A549 (cell line): ENCODE results near the gene SLC22A17. TPM values are rescaled to one million over a fixed set of nuclear protein-coding genes. Genes with fewer than 3 reads are reported as not detected.

Experiments used
- ATAC-seq, 2 experiments: fragments of 200-7000 bp in 1 of 2; fragments of >200 bp in 1 of 2; cut with Nextera tagmentation in 1 of 2; cut with Tn5 transposase in 1 of 2; 3 replicates each; pipeline versions ENCODE4 v1.8.0 to v1.9.1; 2018 to 2020; ENCODE audit warnings: mild to moderate bottlenecking in 1 of 2, moderate library complexity in 1 of 2
- CTCF ChIA-PET: fragments of 300-600 bp; sonication (Branson Sonifier 250); formaldehyde crosslinking; extraction: SDS; loops from one replicate; lab custom pipeline; 2021; ENCODE audit warnings: antibody characterized with exemption, inconsistent platforms; lab: Yijun Ruan, JAX
- POLR2A ChIA-PET: fragments of 350-600 bp; formaldehyde crosslinking; extraction: SDS; loops from one replicate; lab custom pipeline; 2021; ENCODE audit warnings: antibody characterized with exemption, inconsistent platforms; lab: Yijun Ruan, JAX
- DNase-seq, 2 experiments: peaks; one replicate each; pipeline versions ENCODE4 v3.0.0 to v3.0.0-alpha.2; 2011 to 2016; ENCODE audit warnings: low read depth in 1 of 2, low spot score in 1 of 2
- FAIRE-seq: peaks from 2 replicates; lab custom pipeline; 2011; peaks lifted over from hg19 to GRCh38; lab: Jason Lieb, UNC
- H3K27ac ChIP-seq, 2 experiments: fragments of >200 bp; sonication (Bioruptor Twin); formaldehyde crosslinking; 3 replicates each; pipeline ENCODE4 v1.5.1; 2016 to 2017
- H3K4me1 ChIP-seq: fragments of >200 bp; sonication (Bioruptor Twin); formaldehyde crosslinking; 3 replicates; pipeline ENCODE4 v1.6.1; 2016
- H3K4me2 ChIP-seq: fragments of >200 bp; sonication (Bioruptor Twin); formaldehyde crosslinking; 3 replicates; pipeline ENCODE4 v1.6.1; 2016
- H3K4me3 ChIP-seq: fragments of >200 bp; sonication (Bioruptor Twin); formaldehyde crosslinking; 3 replicates; pipeline ENCODE4 v1.5.1; 2016
- H3K9me3 ChIP-seq: fragments of >200 bp; sonication (Bioruptor Twin); formaldehyde crosslinking; 3 replicates; pipeline ENCODE4 v1.6.1; 2016
- EHMT2 ChIP-seq: fragments of 200-600 bp; sonication (generic); IDR thresholded peaks from 2 replicates; pipeline ENCODE4 v1.6.1; 2016; ENCODE audit warnings: antibody characterized with exemption, low read depth, mild to moderate bottlenecking, moderate library complexity
- HEYL ChIP-seq: fragments of 250-450 bp; sonication (Bioruptor Pico); IDR thresholded peaks from 2 replicates; pipeline ENCODE4 v1.8.0; 2021; ENCODE audit warnings: mild to moderate bottlenecking, moderate library complexity
- HOXB5 ChIP-seq: fragments of 250-450 bp; sonication (Bioruptor Pico); IDR thresholded peaks from 2 replicates; pipeline ENCODE4 v1.5.0; 2020; ENCODE audit warnings: mild to moderate bottlenecking, moderate library complexity
- JUNB ChIP-seq: fragments of >200 bp; sonication (Bioruptor Twin); formaldehyde crosslinking; IDR thresholded peaks from 2 replicates; pipeline ENCODE4 v1.6.1; 2016
- MYC ChIP-seq: IDR thresholded peaks from 2 replicates; pipeline ENCODE4 v1.6.1; 2012; ENCODE audit warnings: mild to moderate bottlenecking, inconsistent platforms, low read length, improper control_type of control experiment, borderline replicate concordance
- NFE2L2 ChIP-seq: fragments of 150-350 bp; conservative IDR thresholded peaks from 2 replicates; pipeline ENCODE4 v1.6.1; 2014; ENCODE audit warnings: low read length
- NPAS2 ChIP-seq: fragments of 250-450 bp; sonication (Bioruptor Pico); IDR thresholded peaks from 2 replicates; pipeline ENCODE4 v1.8.0; 2022; ENCODE audit warnings: mild to moderate bottlenecking, moderate library complexity, borderline replicate concordance
- NR3C1 ChIP-seq: fragments of >200 bp; sonication (Bioruptor Twin); formaldehyde crosslinking; IDR thresholded peaks from 3 replicates; pipeline ENCODE4 v1.6.1; 2017
- PHF8 ChIP-seq: fragments of 200-600 bp; sonication (generic); IDR thresholded peaks from 2 replicates; pipeline ENCODE4 v1.6.1; 2016; ENCODE audit warnings: low read depth, mild to moderate bottlenecking, antibody characterized with exemption, moderate library complexity, borderline replicate concordance
- POLR2A ChIP-seq: IDR thresholded peaks from 2 replicates; pipeline ENCODE4 v1.6.1; 2012; ENCODE audit warnings: mild to moderate bottlenecking, low read length
- POLR2AphosphoS2 ChIP-seq: conservative IDR thresholded peaks from 2 replicates; pipeline ENCODE4 v1.6.1; 2012; ENCODE audit warnings: low read length, improper control_type of control experiment, inconsistent platforms
- RARB ChIP-seq: fragments of 250-450 bp; sonication (Bioruptor Pico); IDR thresholded peaks from 2 replicates; pipeline ENCODE4 v1.8.0; 2021; ENCODE audit warnings: mild to moderate bottlenecking, moderate library complexity
- RCOR1 ChIP-seq: fragments of 150-350 bp; IDR thresholded peaks from 2 replicates; pipeline ENCODE4 v1.6.1; 2014; ENCODE audit warnings: antibody characterized with exemption, low read length, low read depth
- SMC3 ChIP-seq: fragments of >200 bp; sonication (Bioruptor Twin); formaldehyde crosslinking; IDR thresholded peaks from 3 replicates; pipeline ENCODE4 v1.6.1; 2018; ENCODE audit warnings: inconsistent platforms
- SREBF2 ChIP-seq: fragments of 450-650 bp; IDR thresholded peaks from 2 replicates; pipeline ENCODE4 v1.6.1; 2014; ENCODE audit warnings: mild to moderate bottlenecking, moderate library complexity
- TP53 ChIP-seq: fragments of 250-450 bp; sonication (Bioruptor Pico); IDR thresholded peaks from 2 replicates; pipeline ENCODE4 v1.5.0; 2021; ENCODE audit warnings: mild to moderate bottlenecking, moderate library complexity
- ZSCAN20 ChIP-seq: fragments of 250-450 bp; sonication (Bioruptor Pico); IDR thresholded peaks from 2 replicates; pipeline ENCODE4 v1.8.0; 2022; ENCODE audit warnings: mild to moderate bottlenecking, moderate library complexity
- WGBS: methylation state at CpG from one replicate; pipeline ENCODE4 v1.1.6; 2017; ENCODE audit errors: missing lambda C conversion rate; 5-methylcytosine and 5-hydroxymethylcytosine counted together
- polyA plus RNA-seq, 4 experiments: library from polyadenylated mRNA; depleted of rRNA in 3 of 4; stranded (reverse); fragments of >200 nt; fragmentation: RNase III in 1 of 4; extraction: RNeasy Plus Mini Kit Qiagen cat#74134 plus additional on column Dnase treatment in 1 of 4; gene quantifications; 2 replicates in 3 of 4; 3 replicates in 1 of 4; pipeline ENCODE4 v1.2.3, GENCODE V29; 2011 to 2017
- TF ChIP-seq, protein P1 (sequence below): fragments of 450-650 bp; IDR thresholded peaks from 2 replicates; pipeline ENCODE4 v1.6.1; 2014; ENCODE audit warnings: antibody characterized with exemption
- TF ChIP-seq, protein P2 (sequence below): fragments of 250-450 bp; sonication (Bioruptor Pico); IDR thresholded peaks from 2 replicates; pipeline ENCODE4 v1.5.0; 2021; ENCODE audit warnings: mild to moderate bottlenecking, moderate library complexity, borderline replicate concordance
- TF ChIP-seq, protein P3 (sequence below): fragments of 200-600 bp; sonication (generic); IDR thresholded peaks from 2 replicates; pipeline ENCODE4 v1.6.1; 2016; ENCODE audit warnings: antibody characterized with exemption, mild to moderate bottlenecking, moderate library complexity
- TF ChIP-seq, protein P4 (sequence below): fragments of >200 bp; sonication (Bioruptor Twin); formaldehyde crosslinking; IDR thresholded peaks from 3 replicates; pipeline ENCODE4 v1.5.1; 2016
- TF ChIP-seq, protein P5 (sequence below): IDR thresholded peaks from 2 replicates; pipeline ENCODE4 v1.6.1; 2012; ENCODE audit warnings: low read depth, borderline replicate concordance

The SLC22A17 gene
- polyA plus RNA-seq, 2 of the 4 experiments (the other 2 are of a cell fraction): 3.5 to 8.4 TPM

DNA sequence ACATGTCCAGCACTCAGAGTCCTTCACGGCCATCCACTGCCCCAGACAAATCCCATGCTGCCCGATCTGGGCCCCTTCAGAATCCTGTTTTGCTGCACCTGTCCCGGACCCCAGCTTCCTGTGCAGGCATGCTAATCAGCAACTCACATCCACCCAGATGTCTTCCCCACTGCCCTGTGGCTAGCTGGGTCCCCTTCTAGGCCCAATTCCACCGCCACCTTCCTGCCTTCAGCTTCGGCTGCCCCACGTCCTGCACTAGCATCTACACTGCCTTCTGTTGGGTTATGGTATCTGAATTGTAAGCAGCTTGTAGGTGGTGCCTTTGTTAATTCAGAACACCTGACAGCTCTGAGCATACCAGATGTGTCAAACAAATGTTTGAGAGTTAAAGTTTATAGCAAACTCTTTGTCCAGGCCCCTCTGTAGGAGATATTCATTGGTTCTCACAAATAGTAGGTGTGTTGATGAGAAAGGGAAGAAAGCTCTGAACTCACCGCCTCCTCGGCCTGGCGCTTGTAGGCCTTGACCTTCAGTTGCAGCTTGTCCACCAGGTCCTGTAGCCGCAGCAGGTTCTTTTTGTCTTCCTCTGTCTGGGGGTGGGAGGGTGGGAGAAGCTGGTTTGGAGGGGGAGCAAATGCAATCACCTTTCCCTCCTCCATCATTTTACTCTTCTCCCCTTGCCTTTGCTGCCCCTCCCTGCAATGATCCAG is 30.2 kb upstream of the SLC22A17 start:
- ChIA-PET POLR2A (no interaction called here), CTCF (interaction anchor here (0.5 to 11.1 kb wide), 9 partner anchors 10 to 306 kb away, joined by 3 to 186 read pairs (median 5); partner anchors contain the start of gene IL25)
- ATAC-seq (no peak), FAIRE-seq (no peak), DNase-seq (no peak)
- Histone ChIP-seq H3K27ac (no peak overlapping the region), H3K4me1 (no peaks in the 10 kb centered on the region), H3K4me2 (no peak overlapping the region), H3K4me3 (no peak overlapping the region), H3K9me3 (no peaks in the 10 kb centered on the region)
- WGBS: 32% methylated on average over 10 of the region's 10 CpGs
- TF ChIP-seq ZSCAN20 (CRISPR knock-in tag) (no peak), HOXB5 (CRISPR knock-in tag) (no peak), SREBF2 (no peak), RARB (CRISPR knock-in tag) (no peak), NFE2L2 (no peak), PHF8 (no peak), SMC3 (no peak), POLR2A (no peak)
- TF ChIP-seq, protein P1, sequence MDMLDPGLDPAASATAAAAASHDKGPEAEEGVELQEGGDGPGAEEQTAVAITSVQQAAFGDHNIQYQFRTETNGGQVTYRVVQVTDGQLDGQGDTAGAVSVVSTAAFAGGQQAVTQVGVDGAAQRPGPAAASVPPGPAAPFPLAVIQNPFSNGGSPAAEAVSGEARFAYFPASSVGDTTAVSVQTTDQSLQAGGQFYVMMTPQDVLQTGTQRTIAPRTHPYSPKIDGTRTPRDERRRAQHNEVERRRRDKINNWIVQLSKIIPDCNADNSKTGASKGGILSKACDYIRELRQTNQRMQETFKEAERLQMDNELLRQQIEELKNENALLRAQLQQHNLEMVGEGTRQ: no peak

DNA sequence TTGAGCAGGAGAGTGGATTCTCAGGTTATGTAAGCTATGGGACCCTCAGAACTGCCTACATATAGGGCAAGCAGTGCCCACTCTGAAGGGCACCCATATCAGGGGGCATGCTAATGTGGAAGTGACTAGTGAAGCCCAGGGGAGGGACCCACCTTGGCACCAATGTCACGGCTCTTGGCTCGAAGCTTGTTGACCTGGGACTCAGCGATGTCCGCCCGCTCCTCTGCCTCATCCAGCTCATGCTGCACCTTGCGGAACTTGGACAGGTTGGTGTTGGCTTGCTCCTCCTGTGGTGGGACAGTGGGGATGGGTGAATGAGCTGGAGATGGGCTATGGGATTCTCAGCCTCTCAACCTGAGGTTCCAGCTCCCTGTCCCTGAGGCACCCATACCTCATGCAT is 29.6 kb upstream of the SLC22A17 start:
- Histone ChIP-seq H3K9me3 (no peaks in the 10 kb centered on the region), H3K4me3 (no peak overlapping the region), H3K27ac (no peak overlapping the region), H3K4me2 (no peak overlapping the region), H3K4me1 (no peaks in the 10 kb centered on the region)
- ATAC-seq (no peak), DNase-seq (no peak), FAIRE-seq (no peak)
- CTCF ChIA-PET: interaction anchor here (0.5 to 11.1 kb wide), 9 partner anchors 9 to 307 kb away, joined by 3 to 186 read pairs (median 5); partner anchors contain the start of gene IL25
- 60% methylated on average over 6 of the region's 6 CpGs for WGBS
- POLR2A ChIA-PET: no interaction called here
- TF ChIP-seq MYC (no peak), RCOR1 (no peak), NPAS2 (CRISPR knock-in tag) (no peak), JUNB (no peak), TP53 (CRISPR knock-in tag) (no peak), EHMT2 (no peak), NR3C1 (no peak)
- TF ChIP-seq, protein P2, sequence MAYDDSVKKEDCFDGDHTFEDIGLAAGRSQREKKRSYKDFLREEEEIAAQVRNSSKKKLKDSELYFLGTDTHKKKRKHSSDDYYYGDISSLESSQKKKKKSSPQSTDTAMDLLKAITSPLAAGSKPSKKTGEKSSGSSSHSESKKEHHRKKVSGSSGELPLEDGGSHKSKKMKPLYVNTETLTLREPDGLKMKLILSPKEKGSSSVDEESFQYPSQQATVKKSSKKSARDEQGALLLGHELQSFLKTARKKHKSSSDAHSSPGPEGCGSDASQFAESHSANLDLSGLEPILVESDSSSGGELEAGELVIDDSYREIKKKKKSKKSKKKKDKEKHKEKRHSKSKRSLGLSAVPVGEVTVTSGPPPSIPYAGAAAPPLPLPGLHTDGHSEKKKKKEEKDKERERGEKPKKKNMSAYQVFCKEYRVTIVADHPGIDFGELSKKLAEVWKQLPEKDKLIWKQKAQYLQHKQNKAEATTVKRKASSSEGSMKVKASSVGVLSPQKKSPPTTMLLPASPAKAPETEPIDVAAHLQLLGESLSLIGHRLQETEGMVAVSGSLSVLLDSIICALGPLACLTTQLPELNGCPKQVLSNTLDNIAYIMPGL (CRISPR knock-in tag): no peak

DNA sequence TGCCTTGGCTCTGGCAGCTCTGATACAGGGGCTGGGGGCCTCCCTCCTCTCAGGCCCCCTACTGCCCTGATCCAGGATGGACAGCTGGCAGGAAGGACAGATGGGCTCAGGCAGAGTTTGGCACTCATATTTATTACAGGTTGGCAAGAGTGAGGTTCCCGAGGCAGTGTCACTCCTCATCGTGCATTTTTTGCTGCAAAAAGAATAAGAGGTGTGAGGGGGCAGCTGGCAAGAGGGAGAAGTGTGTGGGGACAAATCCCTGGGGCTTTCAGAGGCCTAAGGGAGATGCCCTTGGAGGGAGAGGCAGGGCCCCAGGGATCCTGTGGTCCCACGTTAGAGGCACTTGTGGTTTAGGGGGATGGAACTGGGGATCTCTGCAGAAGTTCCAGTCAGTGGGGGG is 29.2 kb upstream of the SLC22A17 start:
- ATAC-seq: no peak
- H3K4me3 ChIP-seq: no peak overlapping the region
- no peaks in the 10 kb centered on the region for H3K9me3 ChIP-seq
- no peak for FAIRE-seq
- TF ChIP-seq, protein P3, sequence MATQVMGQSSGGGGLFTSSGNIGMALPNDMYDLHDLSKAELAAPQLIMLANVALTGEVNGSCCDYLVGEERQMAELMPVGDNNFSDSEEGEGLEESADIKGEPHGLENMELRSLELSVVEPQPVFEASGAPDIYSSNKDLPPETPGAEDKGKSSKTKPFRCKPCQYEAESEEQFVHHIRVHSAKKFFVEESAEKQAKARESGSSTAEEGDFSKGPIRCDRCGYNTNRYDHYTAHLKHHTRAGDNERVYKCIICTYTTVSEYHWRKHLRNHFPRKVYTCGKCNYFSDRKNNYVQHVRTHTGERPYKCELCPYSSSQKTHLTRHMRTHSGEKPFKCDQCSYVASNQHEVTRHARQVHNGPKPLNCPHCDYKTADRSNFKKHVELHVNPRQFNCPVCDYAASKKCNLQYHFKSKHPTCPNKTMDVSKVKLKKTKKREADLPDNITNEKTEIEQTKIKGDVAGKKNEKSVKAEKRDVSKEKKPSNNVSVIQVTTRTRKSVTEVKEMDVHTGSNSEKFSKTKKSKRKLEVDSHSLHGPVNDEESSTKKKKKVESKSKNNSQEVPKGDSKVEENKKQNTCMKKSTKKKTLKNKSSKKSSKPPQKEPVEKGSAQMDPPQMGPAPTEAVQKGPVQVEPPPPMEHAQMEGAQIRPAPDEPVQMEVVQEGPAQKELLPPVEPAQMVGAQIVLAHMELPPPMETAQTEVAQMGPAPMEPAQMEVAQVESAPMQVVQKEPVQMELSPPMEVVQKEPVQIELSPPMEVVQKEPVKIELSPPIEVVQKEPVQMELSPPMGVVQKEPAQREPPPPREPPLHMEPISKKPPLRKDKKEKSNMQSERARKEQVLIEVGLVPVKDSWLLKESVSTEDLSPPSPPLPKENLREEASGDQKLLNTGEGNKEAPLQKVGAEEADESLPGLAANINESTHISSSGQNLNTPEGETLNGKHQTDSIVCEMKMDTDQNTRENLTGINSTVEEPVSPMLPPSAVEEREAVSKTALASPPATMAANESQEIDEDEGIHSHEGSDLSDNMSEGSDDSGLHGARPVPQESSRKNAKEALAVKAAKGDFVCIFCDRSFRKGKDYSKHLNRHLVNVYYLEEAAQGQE: no peak
- TF ChIP-seq POLR2AphosphoS2 (no peak), TP53 (CRISPR knock-in tag) (no peak), HEYL (CRISPR knock-in tag) (no peak)
- TF ChIP-seq, protein P4, sequence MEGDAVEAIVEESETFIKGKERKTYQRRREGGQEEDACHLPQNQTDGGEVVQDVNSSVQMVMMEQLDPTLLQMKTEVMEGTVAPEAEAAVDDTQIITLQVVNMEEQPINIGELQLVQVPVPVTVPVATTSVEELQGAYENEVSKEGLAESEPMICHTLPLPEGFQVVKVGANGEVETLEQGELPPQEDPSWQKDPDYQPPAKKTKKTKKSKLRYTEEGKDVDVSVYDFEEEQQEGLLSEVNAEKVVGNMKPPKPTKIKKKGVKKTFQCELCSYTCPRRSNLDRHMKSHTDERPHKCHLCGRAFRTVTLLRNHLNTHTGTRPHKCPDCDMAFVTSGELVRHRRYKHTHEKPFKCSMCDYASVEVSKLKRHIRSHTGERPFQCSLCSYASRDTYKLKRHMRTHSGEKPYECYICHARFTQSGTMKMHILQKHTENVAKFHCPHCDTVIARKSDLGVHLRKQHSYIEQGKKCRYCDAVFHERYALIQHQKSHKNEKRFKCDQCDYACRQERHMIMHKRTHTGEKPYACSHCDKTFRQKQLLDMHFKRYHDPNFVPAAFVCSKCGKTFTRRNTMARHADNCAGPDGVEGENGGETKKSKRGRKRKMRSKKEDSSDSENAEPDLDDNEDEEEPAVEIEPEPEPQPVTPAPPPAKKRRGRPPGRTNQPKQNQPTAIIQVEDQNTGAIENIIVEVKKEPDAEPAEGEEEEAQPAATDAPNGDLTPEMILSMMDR: no peak
- TF ChIP-seq, protein P2 (CRISPR knock-in tag): no peak
- TF ChIP-seq, protein P5, sequence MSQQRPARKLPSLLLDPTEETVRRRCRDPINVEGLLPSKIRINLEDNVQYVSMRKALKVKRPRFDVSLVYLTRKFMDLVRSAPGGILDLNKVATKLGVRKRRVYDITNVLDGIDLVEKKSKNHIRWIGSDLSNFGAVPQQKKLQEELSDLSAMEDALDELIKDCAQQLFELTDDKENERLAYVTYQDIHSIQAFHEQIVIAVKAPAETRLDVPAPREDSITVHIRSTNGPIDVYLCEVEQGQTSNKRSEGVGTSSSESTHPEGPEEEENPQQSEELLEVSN: no peak
- H3K27ac ChIP-seq: no peak overlapping the region
- POLR2A ChIA-PET: no interaction called here
- DNase-seq: no peak
- 4% methylated on average over 3 of the region's 3 CpGs for WGBS
- H3K4me2 ChIP-seq: no peak overlapping the region
- CTCF ChIA-PET: interaction anchor here (0.6 to 11.1 kb wide), 9 partner anchors 9 to 307 kb away, joined by 3 to 186 read pairs (median 5); partner anchors contain the start of gene IL25
- no peaks in the 10 kb centered on the region for H3K4me1 ChIP-seq
